Measurements from ENCODE around the gene CLP1. TPM values are rescaled to one million over a fixed set of nuclear protein-coding genes. Genes with fewer than 3 reads are reported as not detected.

CLP1 gene
- total and polyA plus RNA-seq, 11 donors, result 3.0 to 11.9 (median 8.2) TPM

- intact Hi-C loops (cut with DNase I), result loop anchor here in 4 of 10 donors (5.0 to 10.0 kb wide), 5 partner anchors 44 to 909 kb away; partner anchors contain the start of genes SELENOH (in 3 of the 4), MED19 (in 2 of the 4), TMX2 (in 2 of the 4) and LPXN (in 1 of the 4)
- ATAC-seq (peak in 2 of 4 donors; percentile 12 to 23), DNase-seq (no peak)
- H3K4me3 ChIP-seq, result peak overlapping the region; percentile 76 to 99 (median 88)
- TF ChIP-seq CTCF (IDR thresholded peaks at IDR 0.05) (no peak), POLR2A (IDR thresholded peaks at IDR 0.05) (no peak)
- peak overlapping the region; percentile 96 to 100 (median 98) for H3K27ac ChIP-seq
- 0 to 1% (median 0%) methylated on average over 14 to 31 of the region's 31 CpGs for whole genome bisulfite sequencing, 4 donors
- no peaks in the 10 kb centered on the region for H3K27me3 ChIP-seq
- H3K36me3 ChIP-seq, result peaks cover 0 to 25% (median 16%) of the 10 kb centered on the region in 9 donors
- no peaks in the 10 kb centered on the region for H3K9me3 ChIP-seq
- peaks cover 7 to 42% (median 20%) of the 10 kb centered on the region in 12 donors for H3K4me1 ChIP-seq
These were observed 10.8 kb downstream of the CLP1 start for GRCh38 chr11:57668434-57668782.

- TF ChIP-seq POLR2A (IDR thresholded peaks at IDR 0.05) (no peak), CTCF (IDR thresholded peaks at IDR 0.05) (no peak)
- Histone ChIP-seq H3K9me3 (no peaks in the 10 kb centered on the region), H3K4me1 (peaks cover 2 to 42% (median 13%) of the 10 kb centered on the region in 12 donors), H3K36me3 (peaks cover 0 to 75% (median 62%) of the 10 kb centered on the region in 9 donors), H3K27ac (no peak overlapping the region), H3K4me3 (no peak overlapping the region), H3K27me3 (no peaks in the 10 kb centered on the region)
- no peak for DNase-seq
- intact Hi-C loops (cut with DNase I), result no loop called here
- ATAC-seq, result no peak
These were observed 16.7 kb downstream of the CLP1 start for GRCh38 chr11:57674251-57674650.

GRCh38 chr11:57675176-57675941, 17.8 kb downstream of the CLP1 start:
- Histone ChIP-seq H3K9me3 (no peaks in the 10 kb centered on the region), H3K4me1 (peaks cover 0 to 42% (median 13%) of the 10 kb centered on the region in 12 donors), H3K36me3 (peaks cover 0 to 84% (median 65%) of the 10 kb centered on the region in 9 donors), H3K27me3 (no peaks in the 10 kb centered on the region), H3K27ac (no peak overlapping the region), H3K4me3 (no peak overlapping the region)
- intact Hi-C loops (cut with DNase I), result no loop called here
- DNase-seq (no peak), ATAC-seq (no peak)
- WGBS, 4 donors, result 80 to 90% (median 86%) methylated on average over 3 of the region's 3 CpGs
- no peak for TF ChIP-seq CTCF (IDR thresholded peaks at IDR 0.05)
- TF ChIP-seq POLR2A (IDR thresholded peaks at IDR 0.05), result no peak

- H3K4me3 ChIP-seq, result no peak overlapping the region
- DNase-seq (no peak), ATAC-seq (no peak)
- WGBS, 4 donors, result 92 to 95% (median 94%) methylated on average over 4 of the region's 4 CpGs
- intact Hi-C loops (cut with DNase I), result no loop called here
- no peaks in the 10 kb centered on the region for H3K9me3 ChIP-seq
- TF ChIP-seq POLR2A (IDR thresholded peaks at IDR 0.05), result no peak
- TF ChIP-seq CTCF (IDR thresholded peaks at IDR 0.05), result no peak
- H3K4me1 ChIP-seq, result peaks cover 0 to 42% (median 17%) of the 10 kb centered on the region in 12 donors
- no peaks in the 10 kb centered on the region for H3K27me3 ChIP-seq
- H3K27ac ChIP-seq, result no peak overlapping the region
- H3K36me3 ChIP-seq, result peaks cover 0 to 92% (median 69%) of the 10 kb centered on the region in 9 donors
These were observed 21.8 kb downstream of the CLP1 start for GRCh38 chr11:57679396-57679795.

Data from heart left ventricle (tissue), 16 donors.